GM12874 (cell line): ENCODE results near the gene MOCS2.

Experiments used
- TF ChIP-seq, protein P1 (sequence below): IDR thresholded peaks from 2 replicates; pipeline ENCODE4 v1.5.1; 2011; ENCODE audit warnings: low read depth, mild to moderate bottlenecking, control low read depth, low read length, moderate library complexity; ENCODE audit not compliant: insufficient read depth

The MOCS2 gene

GRCh38 chr5:53083927-53084326 lies 25.6 kb downstream of the MOCS2 start:
- TF ChIP-seq, protein P1, sequence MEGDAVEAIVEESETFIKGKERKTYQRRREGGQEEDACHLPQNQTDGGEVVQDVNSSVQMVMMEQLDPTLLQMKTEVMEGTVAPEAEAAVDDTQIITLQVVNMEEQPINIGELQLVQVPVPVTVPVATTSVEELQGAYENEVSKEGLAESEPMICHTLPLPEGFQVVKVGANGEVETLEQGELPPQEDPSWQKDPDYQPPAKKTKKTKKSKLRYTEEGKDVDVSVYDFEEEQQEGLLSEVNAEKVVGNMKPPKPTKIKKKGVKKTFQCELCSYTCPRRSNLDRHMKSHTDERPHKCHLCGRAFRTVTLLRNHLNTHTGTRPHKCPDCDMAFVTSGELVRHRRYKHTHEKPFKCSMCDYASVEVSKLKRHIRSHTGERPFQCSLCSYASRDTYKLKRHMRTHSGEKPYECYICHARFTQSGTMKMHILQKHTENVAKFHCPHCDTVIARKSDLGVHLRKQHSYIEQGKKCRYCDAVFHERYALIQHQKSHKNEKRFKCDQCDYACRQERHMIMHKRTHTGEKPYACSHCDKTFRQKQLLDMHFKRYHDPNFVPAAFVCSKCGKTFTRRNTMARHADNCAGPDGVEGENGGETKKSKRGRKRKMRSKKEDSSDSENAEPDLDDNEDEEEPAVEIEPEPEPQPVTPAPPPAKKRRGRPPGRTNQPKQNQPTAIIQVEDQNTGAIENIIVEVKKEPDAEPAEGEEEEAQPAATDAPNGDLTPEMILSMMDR, result no peak

DNA sequence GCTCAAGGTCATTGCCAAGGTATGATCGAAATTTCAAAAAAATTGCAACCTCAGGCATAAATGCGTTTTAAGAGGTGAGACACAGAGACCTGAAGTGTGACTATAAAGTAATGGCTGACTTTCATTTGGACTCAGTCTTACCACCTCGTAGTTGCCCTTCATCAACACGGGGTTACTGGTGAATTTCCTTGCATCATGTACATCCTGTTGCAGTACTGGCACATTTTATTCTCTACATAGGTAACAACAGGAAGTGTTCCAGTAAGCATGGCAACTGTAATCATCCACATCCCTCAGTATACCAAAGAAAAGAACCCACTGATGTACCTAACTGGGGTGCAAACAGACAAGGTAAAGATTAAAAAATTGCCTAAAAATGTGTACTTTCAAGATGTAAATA lies 29.3 kb downstream of the MOCS2 start:
- TF ChIP-seq, protein P1, result no peak

- TF ChIP-seq, protein P1, result no peak
Measured at GRCh38 chr5:53076014-53076583, 33.5 kb downstream of the MOCS2 start.

DNA sequence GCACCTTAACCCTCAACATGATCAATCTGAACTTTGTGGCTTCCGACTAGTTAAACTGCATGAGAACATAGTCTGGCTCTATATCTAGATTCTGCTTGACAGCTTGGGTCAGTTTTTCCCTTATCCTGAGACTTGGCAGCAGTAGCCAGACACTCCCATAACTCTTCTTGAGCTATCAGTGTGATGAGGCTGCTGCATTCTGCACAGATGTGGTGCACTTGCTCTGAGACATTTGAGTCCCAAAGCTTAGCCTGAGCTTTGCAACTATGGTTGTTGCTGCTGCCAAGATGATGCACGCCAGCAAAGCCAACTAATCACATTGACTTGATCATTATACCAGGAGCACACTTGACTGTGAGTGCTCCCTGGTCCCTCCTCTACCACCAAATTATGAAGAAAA lies 36.2 kb downstream of the MOCS2 start:
- TF ChIP-seq, protein P1, result no peak

- TF ChIP-seq, protein P1, result no peak
Measured at GRCh38 chr5:53071738-53072137, 37.8 kb downstream of the MOCS2 start.

DNA sequence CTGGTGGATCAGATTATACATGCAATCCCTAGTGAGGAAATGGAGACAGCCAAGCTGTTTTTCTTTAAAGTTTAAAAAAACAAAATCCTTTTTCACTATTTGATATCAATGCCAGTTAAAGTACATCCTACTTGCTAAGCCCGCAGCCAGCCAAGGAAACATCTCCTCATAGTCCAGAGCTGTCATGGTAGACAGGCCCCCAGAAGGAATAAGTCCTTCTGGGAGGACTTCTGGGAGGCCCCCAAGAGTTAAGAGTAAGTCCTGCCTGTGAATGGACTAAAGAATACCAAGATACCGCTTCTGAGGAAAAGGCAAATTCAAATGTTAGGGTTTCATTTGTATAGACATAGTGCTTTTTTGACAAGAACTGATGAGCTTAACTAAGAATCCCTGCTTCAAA lies 38.3 kb downstream of the MOCS2 start:
- TF ChIP-seq, protein P1, result no peak

DNA sequence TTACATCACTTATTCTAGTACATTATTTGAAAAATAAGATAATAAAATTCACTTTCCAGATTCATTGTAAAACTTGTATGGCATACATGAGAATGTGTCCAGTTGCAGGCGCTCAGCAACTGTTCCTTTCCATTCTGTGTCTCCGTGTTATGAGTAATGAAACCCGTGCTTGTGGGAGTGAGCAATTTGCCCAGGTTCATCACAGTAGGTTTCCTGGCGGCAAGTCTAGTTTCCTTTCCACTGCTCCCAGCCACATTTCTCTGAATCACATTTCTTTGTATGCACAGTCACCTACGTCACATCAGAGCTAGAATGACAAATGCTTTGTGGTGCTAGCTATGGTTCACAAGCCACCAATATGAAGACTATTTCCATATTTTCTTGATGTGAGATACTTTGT lies 39.9 kb downstream of the MOCS2 start:
- TF ChIP-seq, protein P1, result no peak
